Measurements from ENCODE around the gene R3HDM4. TPM values are rescaled to one million over a fixed set of nuclear protein-coding genes. Genes with fewer than 3 reads are reported as not detected.

R3HDM4 gene
- polyA plus RNA-seq, 2 of the 4 experiments (the other 2 are of a cell fraction), result 22.7 to 24.8 TPM

DNA sequence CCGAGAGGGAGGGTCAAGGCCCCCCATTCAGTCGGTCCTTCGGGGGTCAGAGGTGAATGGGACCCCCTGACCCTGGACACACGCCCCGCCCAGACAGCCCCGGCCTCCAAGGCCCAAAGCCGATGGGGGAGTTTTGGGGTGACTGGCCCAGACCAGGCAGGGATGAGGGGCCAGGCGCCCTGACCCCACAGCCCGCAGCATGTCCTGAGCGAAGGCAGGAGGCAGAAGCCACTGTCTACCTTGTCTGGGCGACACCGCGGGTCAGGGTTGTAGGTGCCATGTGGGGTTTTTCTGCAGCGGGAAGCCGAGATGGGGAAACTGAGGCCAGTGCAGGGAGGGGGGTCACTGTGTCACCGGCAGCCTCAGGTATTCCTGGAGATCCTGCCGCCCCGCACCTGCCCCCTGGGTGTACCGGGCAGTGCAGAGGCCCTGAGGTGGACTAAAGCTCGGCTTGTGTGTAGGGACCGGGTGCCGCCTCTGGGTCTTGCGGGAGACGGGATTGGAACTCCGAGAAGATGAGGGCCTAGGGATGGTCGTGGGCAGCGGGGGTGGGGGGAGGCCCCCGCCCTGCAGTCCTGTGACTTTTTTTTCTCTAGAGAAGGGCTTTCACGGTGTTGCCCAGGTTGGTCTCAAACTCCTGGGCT is 21.3 kb upstream of the R3HDM4 start:
- no peak for TF ChIP-seq ZNF302 (CRISPR knock-in tag; IDR thresholded peaks at IDR 0.05)
- TF ChIP-seq CHD4 (IDR thresholded peaks at IDR 0.05; ENCODE audit: borderline replicate concordance), result no peak
- no peak for TF ChIP-seq CHD2 (IDR thresholded peaks at IDR 0.05; ENCODE audit: low read length, partially characterized antibody)
- TF ChIP-seq EP300 (IDR thresholded peaks at IDR 0.05), result no peak
- no peak for TF ChIP-seq RFX5 (IDR thresholded peaks at IDR 0.05)
- TF ChIP-seq POLR2AphosphoS2 (conservative IDR thresholded peaks at IDR 0.05; ENCODE audit: low read length), result no peak
- Histone ChIP-seq H3K4me3 (no peak overlapping the region), H3K4me2 (peak overlapping the region; percentile 17; the same call in 2 of the 3 replicates), H3K9me3 (no peaks in the 10 kb centered on the region), H3K4me1 (peaks cover 28% of the 10 kb centered on the region), H3K27ac (peak overlapping the region in 1 of 2 experiments; percentile 88; a peak in 3 of 6 replicates)
- no peak for DNase-seq (ENCODE audit: low read depth in 1 of 2, low spot score in 1 of 2)
- FAIRE-seq, result no peak
- ChIA-PET CTCF (interaction anchor here (0.5 to 1.3 kb wide), 5 partner anchors 11 to 165 kb away, joined by 3 to 5 read pairs (median 3); partner anchors contain the start of genes MED16 and RNU6-9), POLR2A (no interaction called here)
- WGBS (ENCODE audit: missing lambda C conversion rate), result 83% methylated on average over 9 of the region's 29 CpGs
- peak in 1 of 2 experiments; percentile 29; a peak in 3 of 6 replicates for ATAC-seq

DNA sequence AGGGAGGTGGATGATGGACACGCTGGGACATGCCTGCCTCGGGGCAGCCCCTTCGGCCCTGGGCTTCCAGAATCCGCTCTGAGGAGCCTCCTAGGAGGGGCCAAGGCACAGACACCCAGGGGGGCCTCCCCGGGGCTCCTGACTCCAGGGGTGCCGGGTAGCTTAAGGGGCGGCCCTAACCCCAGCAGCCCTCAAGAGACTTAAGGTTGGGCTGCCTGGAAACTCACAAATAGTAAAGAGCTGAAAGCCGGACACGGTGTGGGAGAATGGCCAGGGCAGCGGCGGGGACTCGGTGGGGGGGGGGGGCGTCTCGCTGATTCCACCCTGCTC is 20.5 kb upstream of the R3HDM4 start:
- ATAC-seq, result peak; percentile 10 to 29; a peak in 2 of 6 replicates
- Histone ChIP-seq H3K4me2 (peak overlapping the region; percentile 29; the same call in 2 of the 3 replicates), H3K9me3 (no peaks in the 10 kb centered on the region), H3K27ac (peak overlapping the region; percentile 60 to 88; a peak in 5 of 6 replicates), H3K4me1 (peaks cover 29% of the 10 kb centered on the region), H3K4me3 (no peak overlapping the region)
- TF ChIP-seq TP53 (CRISPR knock-in tag; IDR thresholded peaks at IDR 0.05) (no peak), MYC (IDR thresholded peaks at IDR 0.05; ENCODE audit: borderline replicate concordance, low read length) (no peak), TFCP2L1 (CRISPR knock-in tag; IDR thresholded peaks at IDR 0.05) (no peak), NFE2L2 (conservative IDR thresholded peaks at IDR 0.05; ENCODE audit: low read length) (no peak), ESRRA (IDR thresholded peaks at IDR 0.05; ENCODE audit: borderline replicate concordance, low read length) (no peak), CHD4 (IDR thresholded peaks at IDR 0.05; ENCODE audit: borderline replicate concordance) (no peak)
- ChIA-PET POLR2A (interaction anchor here (0.7 kb wide), 2 partner anchors 50 to 55 kb away, joined by 4 to 5 read pairs; no protein-coding TSS in a partner anchor), CTCF (interaction anchor here (0.5 to 1.6 kb wide), 3 partner anchors 11 to 137 kb away, joined by 3 to 5 read pairs (median 3); partner anchors contain the start of genes MED16 and RNU6-9)
- no peak for FAIRE-seq
- DNase-seq (ENCODE audit: low read depth in 1 of 2, low spot score in 1 of 2), result no peak
- 100% methylated on average over 2 of the region's 14 CpGs for WGBS (ENCODE audit: missing lambda C conversion rate)

DNA sequence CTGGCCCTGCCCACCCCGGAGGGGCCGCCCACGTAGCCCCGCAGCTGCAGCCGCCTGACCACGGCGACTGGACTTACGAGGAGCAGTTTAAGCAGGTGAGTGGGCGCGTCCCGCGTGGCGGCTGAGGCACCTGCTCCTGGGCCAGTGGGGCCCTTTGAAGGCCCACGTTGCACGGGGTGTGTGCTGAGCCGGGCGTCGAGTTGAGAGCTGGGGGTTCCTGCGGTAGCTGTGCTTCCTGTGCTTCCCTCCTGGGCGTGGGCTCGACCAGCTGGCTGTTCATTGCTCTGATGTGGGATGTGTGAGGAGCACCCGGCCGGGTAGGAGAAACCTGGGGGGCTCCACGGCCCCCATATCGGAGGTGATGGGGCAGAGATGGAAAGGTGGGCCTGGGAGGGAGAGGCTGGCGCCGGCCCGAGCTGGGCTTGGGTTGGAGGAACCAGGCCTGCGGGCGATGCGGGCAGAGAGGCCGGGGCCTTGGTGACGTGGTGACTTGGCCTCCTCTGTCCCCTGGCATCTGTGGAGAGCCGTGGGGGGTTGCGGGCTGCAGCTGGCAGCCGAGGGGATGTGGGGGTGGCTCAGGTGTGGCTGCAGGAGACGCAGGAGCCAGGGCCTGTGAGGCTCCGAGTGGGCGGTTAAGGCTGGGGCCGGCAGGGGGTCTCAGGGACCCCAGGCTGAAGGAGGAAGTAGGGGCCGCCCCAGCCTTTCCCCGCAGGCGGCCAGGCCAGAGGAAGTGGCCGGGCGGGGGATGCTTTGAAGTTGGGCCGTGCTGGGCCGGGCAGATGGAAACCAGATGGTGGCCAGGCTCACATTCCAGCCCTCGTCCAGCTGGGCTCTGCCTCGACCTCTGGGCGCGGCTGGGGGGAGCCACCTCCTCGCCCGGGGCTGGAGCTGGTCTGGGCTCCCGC is 19.9 kb upstream of the R3HDM4 start:
- no peak overlapping the region for H3K4me3 ChIP-seq
- no peaks in the 10 kb centered on the region for H3K9me3 ChIP-seq
- H3K4me1 ChIP-seq, result peaks cover 34% of the 10 kb centered on the region
- WGBS (ENCODE audit: missing lambda C conversion rate), result 61% methylated on average over 21 of the region's 54 CpGs
- H3K27ac ChIP-seq, result peak overlapping the region; percentile 60 to 88; a peak in 5 of 6 replicates
- ChIA-PET CTCF (interaction anchor here (0.9 to 1.6 kb wide), 2 partner anchors 10 to 36 kb away, joined by 3 to 5 read pairs; no protein-coding TSS in a partner anchor), POLR2A (interaction anchor here (0.7 kb wide), 2 partner anchors 51 to 54 kb away, joined by 4 to 5 read pairs; no protein-coding TSS in a partner anchor)
- FAIRE-seq, result no peak
- peak in 1 of 2 experiments; percentile 37 for DNase-seq (ENCODE audit: low read depth in 1 of 2, low spot score in 1 of 2)
- peak; percentile 48 to 63; a peak in 5 of 6 replicates for ATAC-seq
- TF ChIP-seq, protein P1, sequence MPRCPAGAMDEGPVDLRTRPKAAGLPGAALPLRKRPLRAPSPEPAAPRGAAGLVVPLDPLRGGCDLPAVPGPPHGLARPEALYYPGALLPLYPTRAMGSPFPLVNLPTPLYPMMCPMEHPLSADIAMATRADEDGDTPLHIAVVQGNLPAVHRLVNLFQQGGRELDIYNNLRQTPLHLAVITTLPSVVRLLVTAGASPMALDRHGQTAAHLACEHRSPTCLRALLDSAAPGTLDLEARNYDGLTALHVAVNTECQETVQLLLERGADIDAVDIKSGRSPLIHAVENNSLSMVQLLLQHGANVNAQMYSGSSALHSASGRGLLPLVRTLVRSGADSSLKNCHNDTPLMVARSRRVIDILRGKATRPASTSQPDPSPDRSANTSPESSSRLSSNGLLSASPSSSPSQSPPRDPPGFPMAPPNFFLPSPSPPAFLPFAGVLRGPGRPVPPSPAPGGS (IDR thresholded peaks at IDR 0.05), result no peak
- TF ChIP-seq ZSCAN20 (CRISPR knock-in tag; IDR thresholded peaks at IDR 0.05) (no peak), MYC (IDR thresholded peaks at IDR 0.05; ENCODE audit: borderline replicate concordance, low read length) (no peak), JUNB (IDR thresholded peaks at IDR 0.05) (no peak), KDM5A (IDR thresholded peaks at IDR 0.05) (no peak), PHF8 (IDR thresholded peaks at IDR 0.05; ENCODE audit: borderline replicate concordance, low read depth) (no peak), RCOR1 (IDR thresholded peaks at IDR 0.05; ENCODE audit: low read depth, low read length) (no peak)
- H3K4me2 ChIP-seq, result peak overlapping the region; percentile 29; the same call in 2 of the 3 replicates

Measured in A549 (cell line).